ENCODE data around the gene SVOP. TPM values are rescaled to one million over a fixed set of nuclear protein-coding genes. Genes with fewer than 3 reads are reported as not detected.

SVOP gene
- total RNA-seq, 2 experiments from 2014 or later, result not detected

- H3K27ac Mint-ChIP-seq, result no peak overlapping the region
- no peaks in the 10 kb centered on the region for H3K9me3 Mint-ChIP-seq (ENCODE audit: insufficient read depth)
- peaks cover 4% of the 10 kb centered on the region for H3K4me1 Mint-ChIP-seq (ENCODE audit: low read depth)
- ChIA-PET CTCF (interaction anchor here (1.2 to 2.0 kb wide), 2 partner anchors 10 to 275 kb away, joined by 3 to 12 read pairs; no protein-coding TSS in a partner anchor), POLR2A (no interaction called here)
- DNase-seq, result no peak
- ATAC-seq, result no peak
- no peak overlapping the region for H3K4me3 Mint-ChIP-seq
- peaks cover 4% of the 10 kb centered on the region for H3K27me3 Mint-ChIP-seq (ENCODE audit: low read depth)
- H3K36me3 Mint-ChIP-seq (ENCODE audit: low read depth), result no peaks in the 10 kb centered on the region
Measured at GRCh38 chr12:108940138-108940537, 80.7 kb downstream of the SVOP start.

- CTCF ChIA-PET, result interaction anchor here (1.2 to 2.0 kb wide), 2 partner anchors 11 to 275 kb away, joined by 3 to 12 read pairs; no protein-coding TSS in a partner anchor
- H3K4me3 Mint-ChIP-seq, result no peak overlapping the region
- peaks cover 4% of the 10 kb centered on the region for H3K4me1 Mint-ChIP-seq (ENCODE audit: low read depth)
Measured at GRCh38 chr12:108939594-108939993, 81.3 kb downstream of the SVOP start.

GRCh38 chr12:108938247-108938924, 82.5 kb downstream of the SVOP start:
- CTCF ChIA-PET, result no interaction called here
- H3K27me3 Mint-ChIP-seq (ENCODE audit: low read depth), result peaks cover 10% of the 10 kb centered on the region

More at GRCh38 chr12:108939594-108939993, 81.3 kb downstream of the SVOP start:
- peaks cover 4% of the 10 kb centered on the region for H3K27me3 Mint-ChIP-seq (ENCODE audit: low read depth)
- no peak overlapping the region for H3K27ac Mint-ChIP-seq
- POLR2A ChIA-PET, result no interaction called here
- peak; percentile 37 for DNase-seq
- H3K9me3 Mint-ChIP-seq (ENCODE audit: insufficient read depth), result no peaks in the 10 kb centered on the region
- no peaks in the 10 kb centered on the region for H3K36me3 Mint-ChIP-seq (ENCODE audit: low read depth)
- ATAC-seq, result peak; percentile 65

GRCh38 chr12:108935159-108935763, 85.6 kb downstream of the SVOP start:
- Mint-ChIP-seq H3K9me3 (ENCODE audit: insufficient read depth) (no peaks in the 10 kb centered on the region), H3K27ac (no peak overlapping the region), H3K4me1 (ENCODE audit: low read depth) (peaks cover 4% of the 10 kb centered on the region), H3K4me3 (no peak overlapping the region), H3K27me3 (ENCODE audit: low read depth) (peaks cover 13% of the 10 kb centered on the region), H3K36me3 (ENCODE audit: low read depth) (no peaks in the 10 kb centered on the region)
- CTCF ChIA-PET, result no interaction called here
- POLR2A ChIA-PET, result no interaction called here
- DNase-seq (no peak), ATAC-seq (no peak)

More at GRCh38 chr12:108938247-108938924, 82.5 kb downstream of the SVOP start:
- Mint-ChIP-seq H3K27ac (no peak overlapping the region), H3K9me3 (ENCODE audit: insufficient read depth) (no peaks in the 10 kb centered on the region), H3K36me3 (ENCODE audit: low read depth) (no peaks in the 10 kb centered on the region), H3K4me1 (ENCODE audit: low read depth) (peaks cover 4% of the 10 kb centered on the region), H3K4me3 (no peak overlapping the region)
- ATAC-seq, result no peak
- DNase-seq, result no peak
- POLR2A ChIA-PET, result no interaction called here

- Mint-ChIP-seq H3K9me3 (ENCODE audit: insufficient read depth) (no peaks in the 10 kb centered on the region), H3K27me3 (ENCODE audit: low read depth) (peaks cover 16% of the 10 kb centered on the region), H3K4me3 (no peak overlapping the region), H3K27ac (no peak overlapping the region), H3K36me3 (ENCODE audit: low read depth) (no peaks in the 10 kb centered on the region), H3K4me1 (ENCODE audit: low read depth) (no peaks in the 10 kb centered on the region)
- no peak for ATAC-seq
- ChIA-PET POLR2A (no interaction called here), CTCF (no interaction called here)
- no peak for DNase-seq
Measured at GRCh38 chr12:108933949-108934348, 86.9 kb downstream of the SVOP start.

- CTCF ChIA-PET, result no interaction called here
- H3K27me3 Mint-ChIP-seq (ENCODE audit: low read depth), result peaks cover 12% of the 10 kb centered on the region
Measured at GRCh38 chr12:108930756-108931155, 90.1 kb downstream of the SVOP start.

GRCh38 chr12:108930155-108930554, 90.7 kb downstream of the SVOP start:
- ChIA-PET CTCF (no interaction called here), POLR2A (no interaction called here)
- Mint-ChIP-seq H3K27me3 (ENCODE audit: low read depth) (peaks cover 12% of the 10 kb centered on the region), H3K9me3 (ENCODE audit: insufficient read depth) (no peaks in the 10 kb centered on the region), H3K36me3 (ENCODE audit: low read depth) (no peaks in the 10 kb centered on the region), H3K4me3 (no peak overlapping the region), H3K4me1 (ENCODE audit: low read depth) (no peaks in the 10 kb centered on the region), H3K27ac (no peak overlapping the region)
- no peak for DNase-seq
- ATAC-seq, result no peak

More at GRCh38 chr12:108930756-108931155, 90.1 kb downstream of the SVOP start:
- no peak for ATAC-seq
- Mint-ChIP-seq H3K27ac (no peak overlapping the region), H3K9me3 (ENCODE audit: insufficient read depth) (no peaks in the 10 kb centered on the region), H3K36me3 (ENCODE audit: low read depth) (no peaks in the 10 kb centered on the region), H3K4me3 (no peak overlapping the region), H3K4me1 (ENCODE audit: low read depth) (no peaks in the 10 kb centered on the region)
- DNase-seq, result no peak
- POLR2A ChIA-PET, result no interaction called here

- Mint-ChIP-seq H3K9me3 (ENCODE audit: insufficient read depth) (no peaks in the 10 kb centered on the region), H3K27me3 (ENCODE audit: low read depth) (peaks cover 7% of the 10 kb centered on the region), H3K4me1 (ENCODE audit: low read depth) (no peaks in the 10 kb centered on the region), H3K27ac (no peak overlapping the region), H3K4me3 (no peak overlapping the region), H3K36me3 (ENCODE audit: low read depth) (no peaks in the 10 kb centered on the region)
- no peak for DNase-seq
- ATAC-seq, result no peak
- CTCF ChIA-PET, result no interaction called here
- POLR2A ChIA-PET, result no interaction called here
Measured at GRCh38 chr12:108928695-108929094, 92.2 kb downstream of the SVOP start.

- no peaks in the 10 kb centered on the region for H3K4me1 Mint-ChIP-seq (ENCODE audit: low read depth)
- H3K9me3 Mint-ChIP-seq (ENCODE audit: insufficient read depth), result no peaks in the 10 kb centered on the region
- DNase-seq, result no peak
- H3K36me3 Mint-ChIP-seq (ENCODE audit: low read depth), result no peaks in the 10 kb centered on the region
- H3K27ac Mint-ChIP-seq, result no peak overlapping the region
- POLR2A ChIA-PET, result no interaction called here
- H3K4me3 Mint-ChIP-seq, result no peak overlapping the region
- no peak for ATAC-seq
- CTCF ChIA-PET, result no interaction called here
- peaks cover 7% of the 10 kb centered on the region for H3K27me3 Mint-ChIP-seq (ENCODE audit: low read depth)
Measured at GRCh38 chr12:108922918-108923317, 98.0 kb downstream of the SVOP start.

- H3K4me3 Mint-ChIP-seq, result no peak overlapping the region
- POLR2A ChIA-PET, result no interaction called here
Measured at GRCh38 chr12:108921946-108922345, 98.9 kb downstream of the SVOP start.

GRCh38 chr12:108918960-108919642, 101.8 kb downstream of the SVOP start:
- Mint-ChIP-seq H3K9me3 (ENCODE audit: insufficient read depth) (no peaks in the 10 kb centered on the region), H3K4me3 (no peak overlapping the region), H3K36me3 (ENCODE audit: low read depth) (no peaks in the 10 kb centered on the region), H3K27ac (no peak overlapping the region), H3K27me3 (ENCODE audit: low read depth) (peaks cover 7% of the 10 kb centered on the region), H3K4me1 (ENCODE audit: low read depth) (no peaks in the 10 kb centered on the region)
- no peak for DNase-seq
- CTCF ChIA-PET, result no interaction called here
- no peak for ATAC-seq
- POLR2A ChIA-PET, result no interaction called here

More at GRCh38 chr12:108921946-108922345, 98.9 kb downstream of the SVOP start:
- Mint-ChIP-seq H3K27me3 (ENCODE audit: low read depth) (peaks cover 7% of the 10 kb centered on the region), H3K4me1 (ENCODE audit: low read depth) (no peaks in the 10 kb centered on the region), H3K36me3 (ENCODE audit: low read depth) (no peaks in the 10 kb centered on the region), H3K27ac (no peak overlapping the region), H3K9me3 (ENCODE audit: insufficient read depth) (no peaks in the 10 kb centered on the region)
- DNase-seq (no peak), ATAC-seq (no peak)
- CTCF ChIA-PET, result no interaction called here

GRCh38 chr12:108918206-108918605, 102.7 kb downstream of the SVOP start:
- DNase-seq, result no peak
- no peaks in the 10 kb centered on the region for H3K4me1 Mint-ChIP-seq (ENCODE audit: low read depth)
- H3K4me3 Mint-ChIP-seq, result no peak overlapping the region
- no peaks in the 10 kb centered on the region for H3K9me3 Mint-ChIP-seq (ENCODE audit: insufficient read depth)
- no peak overlapping the region for H3K27ac Mint-ChIP-seq
- ChIA-PET POLR2A (no interaction called here), CTCF (no interaction called here)
- H3K27me3 Mint-ChIP-seq (ENCODE audit: low read depth), result peaks cover 7% of the 10 kb centered on the region
- ATAC-seq, result no peak
- no peaks in the 10 kb centered on the region for H3K36me3 Mint-ChIP-seq (ENCODE audit: low read depth)
